SK-N-SH treated with all-trans-retinoic acid at 6 μM for 48 hours (cell line): ENCODE data around the gene CLEC11A.
"Not testable (repeated sequence)": the region's sequence is repeated elsewhere in the genome, so short reads cannot be mapped to it uniquely, and the experiment has no call there.

Experiments used
- BACH2 ChIP-seq: fragments of 250-450 bp; sonication (Bioruptor Pico); IDR thresholded peaks from 2 replicates; pipeline ENCODE4 v1.9.0; 2021; ENCODE audit warnings: mild to moderate bottlenecking, borderline replicate concordance
- CSDC2 ChIP-seq: fragments of 250-450 bp; sonication (Bioruptor Pico); IDR thresholded peaks from 2 replicates; pipeline ENCODE4 v1.5.0; 2020; ENCODE audit warnings: mild to moderate bottlenecking, moderate library complexity
- OSR1 ChIP-seq: fragments of 250-450 bp; sonication (Bioruptor Pico); IDR thresholded peaks from 2 replicates; pipeline ENCODE4 v1.8.0; 2022; ENCODE audit warnings: moderate library complexity, mild to moderate bottlenecking, inconsistent platforms
- POU6F1 ChIP-seq: fragments of 250-450 bp; sonication (Bioruptor Pico); IDR thresholded peaks from 2 replicates; pipeline ENCODE4 v1.8.0; 2021; ENCODE audit warnings: low read depth, mild to moderate bottlenecking, moderate library complexity, borderline replicate concordance
- PPARA ChIP-seq: fragments of 250-450 bp; sonication (Bioruptor Pico); IDR thresholded peaks from 2 replicates; pipeline ENCODE4 v1.5.0; 2020; ENCODE audit warnings: mild to moderate bottlenecking, borderline replicate concordance
- ZNF70 ChIP-seq: fragments of 450-650 bp; formaldehyde crosslinking; IDR thresholded peaks from 2 replicates; pipeline ENCODE4 v1.5.0; 2020; ENCODE audit warnings: mild to moderate bottlenecking, moderate library complexity
- ZNF8 ChIP-seq: fragments of 450-650 bp; formaldehyde crosslinking; IDR thresholded peaks from 2 replicates; pipeline ENCODE4 v1.5.0; 2020; ENCODE audit warnings: mild to moderate bottlenecking, moderate library complexity
- TF ChIP-seq, protein P1 (sequence below): fragments of 250-450 bp; sonication (Bioruptor Pico); IDR thresholded peaks from 2 replicates; pipeline ENCODE4 v1.5.1; 2020; ENCODE audit warnings: low read depth, mild to moderate bottlenecking, moderate library complexity

DNA sequence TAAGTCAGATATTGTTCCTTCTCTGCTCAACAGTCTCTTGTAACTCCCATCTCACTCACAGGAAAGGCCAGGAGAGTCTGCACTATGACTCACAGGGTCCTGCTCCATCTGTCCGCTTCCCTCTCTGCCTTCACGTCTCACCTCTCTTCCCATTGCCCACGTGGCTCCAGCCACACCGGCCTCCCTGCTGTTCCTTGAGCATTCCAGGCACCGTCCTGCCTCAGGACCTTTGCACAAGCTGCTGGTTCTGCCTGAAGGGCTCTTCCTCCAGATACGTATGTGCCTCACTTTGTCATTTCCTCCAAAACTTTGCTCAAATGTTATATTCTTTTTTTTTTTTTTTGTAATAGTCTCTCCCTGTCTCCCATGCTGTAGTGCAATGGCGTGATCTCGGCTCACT, 33.1 kb downstream of the CLEC11A start:
- TF ChIP-seq POU6F1 (CRISPR knock-in tag); PPARA; CSDC2 (CRISPR knock-in tag); OSR1 (CRISPR knock-in tag); BACH2 (CRISPR knock-in tag); ZNF8 (CRISPR knock-in tag); ZNF70 (CRISPR knock-in tag): not testable (repeated sequence)
- TF ChIP-seq, protein P1, sequence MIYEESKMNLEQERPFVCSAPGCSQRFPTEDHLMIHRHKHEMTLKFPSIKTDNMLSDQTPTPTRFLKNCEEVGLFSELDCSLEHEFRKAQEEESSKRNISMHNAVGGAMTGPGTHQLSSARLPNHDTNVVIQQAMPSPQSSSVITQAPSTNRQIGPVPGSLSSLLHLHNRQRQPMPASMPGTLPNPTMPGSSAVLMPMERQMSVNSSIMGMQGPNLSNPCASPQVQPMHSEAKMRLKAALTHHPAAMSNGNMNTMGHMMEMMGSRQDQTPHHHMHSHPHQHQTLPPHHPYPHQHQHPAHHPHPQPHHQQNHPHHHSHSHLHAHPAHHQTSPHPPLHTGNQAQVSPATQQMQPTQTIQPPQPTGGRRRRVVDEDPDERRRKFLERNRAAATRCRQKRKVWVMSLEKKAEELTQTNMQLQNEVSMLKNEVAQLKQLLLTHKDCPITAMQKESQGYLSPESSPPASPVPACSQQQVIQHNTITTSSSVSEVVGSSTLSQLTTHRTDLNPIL (CRISPR knock-in tag), result not testable (repeated sequence)
